GM19328 (cell line): ENCODE measurements around the gene MAGEF1.

Experiments
- ATAC-seq: cut with Tn5 transposase; IDR thresholded peaks from one replicate; pipeline ENCODE4 v1.9.1; 2021; ENCODE audit warnings: mild to moderate bottlenecking, moderate library complexity; ENCODE audit not compliant: unreplicated experiment

MAGEF1 gene

DNA sequence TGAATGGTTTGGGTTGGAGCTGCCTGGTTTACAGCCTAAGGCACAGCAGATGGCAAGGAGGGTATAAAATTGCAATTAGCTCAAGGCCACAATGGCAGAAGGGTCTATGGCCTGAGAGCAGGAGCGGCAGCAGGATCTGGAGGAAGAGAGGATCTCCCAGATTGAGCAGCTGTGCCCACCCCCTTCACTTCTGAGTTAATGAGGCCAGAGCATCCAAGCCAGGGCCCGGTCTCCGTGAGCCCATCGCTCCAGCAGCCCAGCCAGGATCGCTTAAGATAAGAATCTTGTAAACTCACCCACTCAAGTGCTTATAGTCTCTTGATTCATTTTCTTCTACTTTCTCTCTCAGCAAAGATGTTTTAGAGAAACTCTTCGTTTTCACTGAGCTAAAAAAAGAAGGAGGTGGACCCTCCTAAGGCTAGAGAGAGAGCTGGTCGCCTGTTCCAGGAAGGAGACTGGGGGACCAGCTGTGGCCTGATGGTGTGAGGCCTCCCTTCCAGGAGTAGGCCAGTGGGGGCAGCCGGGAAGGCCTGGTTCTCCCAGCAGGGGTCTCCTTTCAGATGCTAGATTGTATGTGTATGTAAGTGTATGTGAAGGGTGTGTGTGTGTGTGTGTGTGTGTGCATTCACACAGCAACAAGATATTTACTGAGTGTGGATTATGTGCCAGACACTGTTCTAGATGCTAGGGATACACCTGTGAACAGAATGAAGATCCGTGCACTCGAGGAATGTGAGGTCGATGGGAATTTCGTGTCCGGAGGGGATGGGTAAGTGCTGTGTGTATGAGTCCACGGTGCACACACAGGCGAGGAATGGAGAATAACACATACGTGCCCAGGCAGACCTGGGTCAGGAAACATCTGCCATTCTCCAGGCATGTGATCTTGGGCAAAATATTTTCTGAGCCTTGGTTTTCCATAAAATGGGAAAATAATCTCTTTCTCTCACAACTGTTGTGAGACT, 18.6 kb downstream of the MAGEF1 start:
- no peak for ATAC-seq

- no peak for ATAC-seq
Observed at GRCh38 chr3:184691397-184692231, 20.2 kb downstream of the MAGEF1 start.

GRCh38 chr3:184690192-184690883, 21.5 kb downstream of the MAGEF1 start:
- ATAC-seq: no peak

DNA sequence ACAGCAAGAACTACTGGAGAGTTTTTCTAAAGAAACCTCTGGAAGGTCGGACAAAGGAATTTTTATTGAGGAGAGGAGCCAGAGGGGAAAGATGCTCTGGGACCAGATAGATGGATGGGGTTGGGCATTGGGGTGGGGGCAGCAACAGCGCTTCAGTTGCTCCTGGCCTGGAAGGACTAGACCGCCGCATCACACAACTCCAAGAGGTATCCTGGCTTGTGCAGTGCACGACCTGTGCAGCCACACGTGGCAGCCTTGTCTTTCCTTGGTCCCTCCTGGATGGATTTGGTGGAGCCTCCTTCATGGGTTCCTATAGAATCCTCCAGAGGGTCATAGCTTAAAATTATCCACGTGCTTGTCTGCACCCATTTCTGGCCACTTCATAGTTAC, 23.0 kb downstream of the MAGEF1 start:
- no peak for ATAC-seq

DNA sequence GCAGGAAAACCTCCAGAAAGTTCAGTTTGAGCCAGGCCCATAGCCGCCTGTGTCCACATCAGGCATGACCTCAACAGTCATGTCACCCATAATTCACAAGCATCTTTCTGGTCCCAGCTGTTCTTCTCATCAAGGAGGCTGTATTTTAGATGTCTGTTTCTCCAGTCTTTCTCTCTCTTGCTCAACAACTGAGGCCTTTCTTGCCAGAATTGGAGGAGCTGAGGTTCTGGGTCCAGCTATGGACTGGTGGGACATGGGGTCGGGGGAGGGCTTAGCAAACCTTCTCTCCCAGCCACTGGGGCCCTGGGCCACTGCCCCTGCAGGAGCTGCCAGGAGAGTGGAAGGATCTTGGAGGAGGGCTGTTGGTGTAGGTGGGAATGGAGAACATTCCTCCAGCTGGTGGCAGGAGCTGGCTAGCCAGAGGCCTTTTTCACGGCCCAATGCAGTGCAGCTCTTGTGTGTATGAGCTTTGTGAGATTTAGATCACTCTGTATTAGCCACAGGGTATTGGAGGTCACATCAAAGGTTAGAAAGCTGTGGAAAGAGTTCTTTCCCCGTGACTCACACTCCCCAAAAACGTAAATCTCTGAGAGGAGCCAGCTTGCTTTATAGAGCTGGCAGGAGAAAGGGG, 23.5 kb downstream of the MAGEF1 start:
- no peak for ATAC-seq

- ATAC-seq: no peak
Observed at GRCh38 chr3:184687363-184688015, 24.4 kb downstream of the MAGEF1 start.

DNA sequence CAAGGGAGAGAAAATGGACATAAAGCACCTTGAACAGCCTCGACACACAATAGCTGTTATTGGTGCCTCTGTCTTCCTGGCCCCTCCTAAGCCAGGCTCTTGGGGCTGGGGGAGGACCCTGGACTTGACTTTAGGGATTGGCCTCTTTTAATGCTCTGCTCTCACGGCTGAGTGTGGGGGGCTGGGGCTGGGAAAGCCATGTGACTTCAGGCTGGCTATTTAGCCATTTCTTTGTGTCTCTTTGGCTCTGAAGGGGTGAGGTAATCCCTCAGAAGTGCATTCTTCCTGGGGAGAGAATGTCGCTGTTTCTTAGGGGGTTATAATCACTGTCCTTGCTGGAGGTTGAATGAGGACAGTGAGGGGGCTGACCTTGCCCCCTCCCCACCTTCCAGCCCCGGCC, 26.2 kb downstream of the MAGEF1 start:
- ATAC-seq: no peak

- no peak for ATAC-seq
Observed at GRCh38 chr3:184685055-184685454, 26.8 kb downstream of the MAGEF1 start.

GRCh38 chr3:184683900-184684560, 27.8 kb downstream of the MAGEF1 start:
- ATAC-seq: no peak

DNA sequence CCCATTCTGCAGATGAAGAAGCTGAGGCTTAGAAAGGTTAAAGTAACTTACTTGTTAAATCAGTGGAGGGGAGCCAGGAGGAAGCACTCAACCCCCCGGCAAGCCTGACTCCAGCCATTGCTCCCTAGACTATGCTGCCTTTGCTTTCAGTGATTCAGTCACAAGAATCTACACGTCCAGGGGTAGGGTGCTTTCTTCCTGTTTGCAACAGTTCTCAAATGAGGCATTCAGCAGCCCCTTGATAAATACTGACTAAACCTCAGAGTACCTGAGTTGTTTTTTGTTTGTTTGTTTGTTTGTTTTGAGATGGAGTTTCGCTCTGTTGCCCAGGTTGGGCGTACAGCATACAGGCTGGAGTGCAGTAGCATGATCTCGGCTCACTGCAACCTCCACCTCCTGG, 28.6 kb downstream of the MAGEF1 start:
- no peak for ATAC-seq

DNA sequence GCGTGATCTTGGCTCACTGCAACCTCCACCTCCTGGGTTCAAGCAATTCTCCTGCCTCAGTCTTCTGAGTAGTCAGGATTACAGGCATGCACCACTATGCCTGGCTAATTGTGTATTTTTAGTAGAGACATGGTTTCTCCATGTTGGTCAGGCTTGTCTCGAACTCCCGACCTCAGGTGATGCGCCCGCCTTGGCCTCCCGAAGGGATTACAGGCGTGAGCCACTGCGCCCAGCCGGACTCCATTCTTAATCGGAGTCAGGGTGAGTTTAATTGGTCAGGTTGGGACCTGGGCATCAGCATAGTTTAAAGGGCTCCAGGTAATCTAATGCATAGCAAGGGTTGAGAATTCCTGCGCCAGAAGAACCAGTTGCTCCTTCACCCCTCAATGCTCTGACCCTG, 29.2 kb downstream of the MAGEF1 start:
- ATAC-seq: no peak

- ATAC-seq: no peak
Observed at GRCh38 chr3:184680385-184681345, 31.2 kb downstream of the MAGEF1 start.

- no peak for ATAC-seq
Observed at GRCh38 chr3:184679056-184679816, 32.6 kb downstream of the MAGEF1 start.

GRCh38 chr3:184678317-184679055, 33.4 kb downstream of the MAGEF1 start:
- no peak for ATAC-seq

DNA sequence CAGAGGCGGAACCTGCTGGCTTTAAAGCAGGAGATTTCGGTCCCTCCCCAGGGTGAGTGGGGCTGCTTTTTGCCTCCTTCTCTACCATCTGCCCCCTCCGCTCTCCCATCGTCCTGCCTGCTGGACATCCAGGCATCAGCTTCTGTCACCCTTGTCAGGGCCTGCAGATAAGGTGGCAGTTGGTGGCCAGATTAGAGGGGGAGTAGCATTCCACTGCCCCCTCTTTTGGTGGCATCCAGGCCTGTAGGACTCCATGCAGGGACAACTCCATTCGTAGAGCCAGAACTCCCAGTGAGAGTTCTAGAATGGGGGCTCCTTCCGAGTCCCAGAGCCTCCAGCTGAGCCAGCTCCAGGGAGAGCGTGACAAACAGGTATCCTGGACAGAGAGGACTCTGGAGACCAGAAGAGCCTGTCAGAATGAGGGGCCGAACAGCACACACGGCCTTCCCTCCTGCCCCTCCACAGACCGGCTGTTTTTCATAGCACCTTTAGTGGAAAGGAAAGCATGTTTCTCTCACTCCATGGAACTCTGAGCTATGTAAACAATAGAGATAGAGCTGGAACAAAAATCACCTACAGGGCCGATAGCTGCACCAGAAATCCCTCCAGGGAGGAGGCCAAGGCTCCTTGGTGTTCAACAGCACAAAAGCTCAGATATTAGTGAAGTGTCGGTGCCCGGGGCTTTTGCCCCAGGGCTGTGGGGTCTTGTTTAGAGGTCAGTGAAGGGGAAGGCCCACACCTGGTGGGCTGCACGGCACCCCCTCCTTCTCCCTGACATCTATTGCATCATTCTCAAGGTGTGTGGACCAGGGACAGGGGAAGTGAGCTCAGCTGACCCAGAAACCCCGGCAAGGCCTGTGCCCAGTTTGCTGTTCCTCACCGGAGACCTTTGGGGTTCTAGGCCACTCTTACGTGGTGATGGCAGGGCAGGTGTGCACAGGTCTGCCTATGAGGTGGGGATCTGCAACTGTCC, 34.2 kb downstream of the MAGEF1 start:
- ATAC-seq: no peak

GRCh38 chr3:184676927-184677326, 34.9 kb downstream of the MAGEF1 start:
- ATAC-seq: no peak
